Keratinocyte (primary cell): Measurements from ENCODE around the gene FBXL17. TPM values are rescaled to one million over a fixed set of nuclear protein-coding genes. Genes with fewer than 3 reads are reported as not detected.

Experiments used
- DNase-seq: peaks from one replicate; pipeline ENCODE4 v3.0.0-alpha.2; 2011; ENCODE audit warnings: low read depth, missing footprints, low spot score
- FAIRE-seq: peaks from 2 replicates; lab custom pipeline; 2011; peaks lifted over from hg19 to GRCh38; lab: Jason Lieb, UNC
- H2AFZ ChIP-seq: 2 replicates; pipeline ENCODE4 v1.6.0; 2012; ENCODE audit warnings: low read length, control low read depth, inconsistent platforms; ENCODE audit not compliant: control insufficient read depth
- H3K27ac ChIP-seq: 2 replicates; pipeline ENCODE4 v1.5.1; 2011; ENCODE audit warnings: low read length; ENCODE audit not compliant: control insufficient read depth, insufficient read depth
- H3K27me3 ChIP-seq: 3 replicates; pipeline ENCODE4 v1.6.0; 2011; ENCODE audit warnings: low read length; ENCODE audit not compliant: control insufficient read depth, insufficient read depth; ENCODE audit errors: extremely low read depth
- H3K36me3 ChIP-seq, 2 experiments: 2 replicates in 1 of 2; 3 replicates in 1 of 2; pipeline ENCODE4 v1.5.1; 2011; ENCODE audit warnings: low read length in 2 of 2, mild to moderate bottlenecking in 1 of 2; ENCODE audit not compliant: control insufficient read depth in 2 of 2, insufficient read depth in 2 of 2; ENCODE audit errors: extremely low read depth in 1 of 2
- H3K4me1 ChIP-seq: 3 replicates; pipeline ENCODE4 v1.5.1; 2011; ENCODE audit warnings: low read length; ENCODE audit not compliant: control insufficient read depth, insufficient read depth; ENCODE audit errors: extremely low read depth
- H3K4me2 ChIP-seq: 3 replicates; pipeline ENCODE4 v1.6.0; 2011; ENCODE audit warnings: low read depth, low read length; ENCODE audit not compliant: control insufficient read depth, insufficient read depth; ENCODE audit errors: extremely low read depth
- H3K4me3 ChIP-seq, 3 experiments: fragments of 200-600 bp in 1 of 3; sonication (generic) in 1 of 3; 2 replicates in 2 of 3; 3 replicates in 1 of 3; pipeline ENCODE4 v1.5.1; 2011 to 2016; ENCODE audit warnings: low read length in 3 of 3, mild to moderate bottlenecking in 3 of 3, control low read depth in 2 of 3, inconsistent platforms in 1 of 3, low read depth in 1 of 3, mixed read lengths in 1 of 3, mixed run types in 1 of 3, moderate library complexity in 1 of 3; ENCODE audit not compliant: control insufficient read depth in 2 of 3, insufficient read depth in 2 of 3; ENCODE audit errors: extremely low read depth in 1 of 3
- H3K79me2 ChIP-seq: 2 replicates; pipeline ENCODE4 v1.6.0; 2012; ENCODE audit warnings: low read length; ENCODE audit not compliant: control insufficient read depth, insufficient read depth
- H3K9ac ChIP-seq: 3 replicates; pipeline ENCODE4 v1.6.0; 2011; ENCODE audit warnings: low read length; ENCODE audit not compliant: control insufficient read depth, insufficient read depth; ENCODE audit errors: extremely low read depth
- H3K9me1 ChIP-seq: 3 replicates; pipeline ENCODE4 v1.6.0; 2011; ENCODE audit warnings: low read length; ENCODE audit not compliant: control insufficient read depth, insufficient read depth; ENCODE audit errors: extremely low read depth
- H3K9me3 ChIP-seq: 2 replicates; pipeline ENCODE4 v1.5.1; 2012; ENCODE audit warnings: low read depth, low read length; ENCODE audit not compliant: control insufficient read depth
- H4K20me1 ChIP-seq: 3 replicates; pipeline ENCODE4 v1.6.0; 2011; ENCODE audit warnings: low read length; ENCODE audit not compliant: control insufficient read depth, insufficient read depth; ENCODE audit errors: extremely low read depth
- CTCF ChIP-seq, 3 experiments: IDR thresholded peaks in 1 of 3; conservative IDR thresholded peaks in 1 of 3; optimal IDR thresholded peaks in 1 of 3; 2 replicates in 2 of 3; 3 replicates in 1 of 3; pipeline versions ENCODE3 to v1.5.1; 2011; ENCODE audit warnings: low read length in 3 of 3, mild to moderate bottlenecking in 3 of 3, moderate library complexity in 2 of 3, control low read depth in 1 of 3, inconsistent platforms in 1 of 3; ENCODE audit not compliant: insufficient read depth in 2 of 3; ENCODE audit errors: extremely low read depth in 1 of 3
- EZH2 ChIP-seq: IDR thresholded peaks from one replicate; pipeline ENCODE4 v1.6.1; 2012; ENCODE audit warnings: inconsistent platforms, mild to moderate bottlenecking, low read length, moderate library complexity
- dilution Hi-C: fragments of 300-500 bp; cut with MboI; formaldehyde crosslinking; loops from one replicate; pipeline ENCODE4 v1.7.0; 2020; ENCODE audit warnings: low sequenced_read_pairs; ENCODE audit not compliant: extremely low pct_ligation_motif_present
- polyA plus RNA-seq, 5 experiments: library from polyadenylated mRNA; depleted of rRNA in 3 of 5; stranded (reverse) in 3 of 5; stranded (forward) in 1 of 5; unstranded in 1 of 5; fragments of >200 nt; gene quantifications; 1 replicate in 1 of 5; 2 replicates in 3 of 5; 3 replicates in 1 of 5; pipeline versions ENCODE4 v1.2.1 to v1.2.3, GENCODE V29; 2011 to 2012; ENCODE audit warnings: missing spikeins in 2 of 5, low read depth in 1 of 5, low replicate concordance in 1 of 5

The FBXL17 gene
- polyA plus RNA-seq, 1 donor (not counting 4 experiments of a cell fraction or from before 2014, with no cell fraction given): 5.7 TPM

- dilution Hi-C loops: no loop called here
- Histone ChIP-seq H3K9me3 (no peaks in the 10 kb centered on the region), H3K27me3 (no peaks in the 10 kb centered on the region), H3K36me3 (no peaks in the 10 kb centered on the region), H3K4me2 (no peak overlapping the region), H3K4me3 (no peak overlapping the region), H3K4me1 (no peaks in the 10 kb centered on the region), H4K20me1 (no peaks in the 10 kb centered on the region), H3K9ac (no peak overlapping the region), H3K79me2 (no peaks in the 10 kb centered on the region), H3K9me1 (no peaks in the 10 kb centered on the region), H3K27ac (no peak overlapping the region), H2AFZ (no peak overlapping the region)
- FAIRE-seq (no peak), DNase-seq (no peak)
- TF ChIP-seq EZH2: no peak
- no peak for TF ChIP-seq CTCF (optimal IDR thresholded peaks at IDR 0.05 in 1 of 3, IDR thresholded peaks at IDR 0.05 in 1 of 3, conservative IDR thresholded peaks at IDR 0.05 in 1 of 3; ENCODE audit: extremely low read depth in 1 of 3, insufficient read depth in 2 of 3, low read length in 3 of 3)
Observed at GRCh38 chr5:108101130-108101529, 280.8 kb downstream of the FBXL17 start.

- Histone ChIP-seq H2AFZ (no peak overlapping the region), H4K20me1 (no peaks in the 10 kb centered on the region), H3K36me3 (no peaks in the 10 kb centered on the region), H3K9me1 (no peaks in the 10 kb centered on the region), H3K9me3 (no peaks in the 10 kb centered on the region), H3K4me2 (no peak overlapping the region), H3K27ac (no peak overlapping the region), H3K79me2 (no peaks in the 10 kb centered on the region), H3K4me1 (no peaks in the 10 kb centered on the region), H3K27me3 (no peaks in the 10 kb centered on the region), H3K9ac (no peak overlapping the region), H3K4me3 (no peak overlapping the region)
- FAIRE-seq (no peak), DNase-seq (no peak)
- dilution Hi-C loops: no loop called here
- TF ChIP-seq EZH2 (no peak), CTCF (optimal IDR thresholded peaks at IDR 0.05 in 1 of 3, IDR thresholded peaks at IDR 0.05 in 1 of 3, conservative IDR thresholded peaks at IDR 0.05 in 1 of 3; ENCODE audit: extremely low read depth in 1 of 3, insufficient read depth in 2 of 3, low read length in 3 of 3) (no peak)
Observed at GRCh38 chr5:108094800-108095199, 287.1 kb downstream of the FBXL17 start.
